SK-N-SH (cell line): ENCODE measurements around the gene PARD3B.

Experiments used
- EP300 ChIP-seq, 2 experiments: IDR thresholded peaks; 2 replicates each; pipeline versions ENCODE4 v1.4.0 to v1.6.1; 2012; ENCODE audit warnings: borderline replicate concordance in 1 of 2, low read depth in 1 of 2, low read length in 1 of 2
- GATA2 ChIP-seq: sonication (generic); formaldehyde crosslinking; IDR thresholded peaks from 2 replicates; pipeline ENCODE4 v1.5.0; 2020; ENCODE audit warnings: mild to moderate bottlenecking, missing genetic modification reagents
- JUND ChIP-seq: IDR thresholded peaks from 2 replicates; pipeline ENCODE4 v1.4.0; 2012
- MXI1 ChIP-seq: IDR thresholded peaks from 2 replicates; pipeline ENCODE4 v1.6.1; 2012; ENCODE audit warnings: mild to moderate bottlenecking, low read depth, low read length, improper control_type of control experiment
- POLR2AphosphoS5 ChIP-seq: IDR thresholded peaks from 2 replicates; pipeline ENCODE4 v1.6.1; 2012; ENCODE audit warnings: low read depth, low read length
- RAD21 ChIP-seq: IDR thresholded peaks from 2 replicates; pipeline ENCODE4 v1.6.1; 2012; ENCODE audit warnings: mild to moderate bottlenecking, low read length
- TF ChIP-seq, protein P1 (sequence below): IDR thresholded peaks from 2 replicates; pipeline ENCODE4 v1.4.0; 2012; ENCODE audit warnings: low read depth
- TF ChIP-seq, protein P2 (sequence below): fragments of 200-600 bp; sonication (generic); IDR thresholded peaks from 2 replicates; pipeline ENCODE4 v1.6.1; 2017; ENCODE audit warnings: antibody characterized with exemption, mild to moderate bottlenecking, moderate library complexity
- TF ChIP-seq, protein P3 (sequence below): IDR thresholded peaks from 2 replicates; pipeline ENCODE4 v1.6.1; 2012; ENCODE audit warnings: mild to moderate bottlenecking, low read depth, low read length, moderate library complexity
- TF ChIP-seq, protein P4 (sequence below): IDR thresholded peaks from 2 replicates; pipeline ENCODE4 v1.4.0; 2012; ENCODE audit warnings: low read depth, borderline replicate concordance

DNA sequence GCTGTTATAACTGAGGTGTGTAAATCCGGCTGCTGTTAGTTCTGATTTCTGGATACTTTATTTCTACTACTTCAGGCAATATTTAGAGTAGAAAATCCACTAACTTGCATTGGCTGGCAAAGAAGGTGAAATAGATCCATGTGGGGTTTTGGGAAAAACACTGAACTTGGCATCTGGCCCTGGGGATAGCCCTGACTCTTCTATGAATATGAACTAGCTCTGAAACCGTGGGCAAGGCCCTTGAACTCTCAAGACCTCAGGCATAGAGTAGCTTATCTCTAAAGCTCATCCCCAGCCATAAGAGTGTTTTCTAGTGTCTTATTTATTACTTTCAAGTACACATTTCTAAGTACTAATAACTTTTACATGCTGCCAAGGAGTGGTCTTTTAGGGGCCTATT lies 25.8 kb downstream of the PARD3B start:
- no peak for TF ChIP-seq POLR2AphosphoS5
- no peak for TF ChIP-seq GATA2 (CRISPR knock-in tag)
- TF ChIP-seq, protein P1, sequence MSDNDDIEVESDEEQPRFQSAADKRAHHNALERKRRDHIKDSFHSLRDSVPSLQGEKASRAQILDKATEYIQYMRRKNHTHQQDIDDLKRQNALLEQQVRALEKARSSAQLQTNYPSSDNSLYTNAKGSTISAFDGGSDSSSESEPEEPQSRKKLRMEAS: no peak
- TF ChIP-seq, protein P2, sequence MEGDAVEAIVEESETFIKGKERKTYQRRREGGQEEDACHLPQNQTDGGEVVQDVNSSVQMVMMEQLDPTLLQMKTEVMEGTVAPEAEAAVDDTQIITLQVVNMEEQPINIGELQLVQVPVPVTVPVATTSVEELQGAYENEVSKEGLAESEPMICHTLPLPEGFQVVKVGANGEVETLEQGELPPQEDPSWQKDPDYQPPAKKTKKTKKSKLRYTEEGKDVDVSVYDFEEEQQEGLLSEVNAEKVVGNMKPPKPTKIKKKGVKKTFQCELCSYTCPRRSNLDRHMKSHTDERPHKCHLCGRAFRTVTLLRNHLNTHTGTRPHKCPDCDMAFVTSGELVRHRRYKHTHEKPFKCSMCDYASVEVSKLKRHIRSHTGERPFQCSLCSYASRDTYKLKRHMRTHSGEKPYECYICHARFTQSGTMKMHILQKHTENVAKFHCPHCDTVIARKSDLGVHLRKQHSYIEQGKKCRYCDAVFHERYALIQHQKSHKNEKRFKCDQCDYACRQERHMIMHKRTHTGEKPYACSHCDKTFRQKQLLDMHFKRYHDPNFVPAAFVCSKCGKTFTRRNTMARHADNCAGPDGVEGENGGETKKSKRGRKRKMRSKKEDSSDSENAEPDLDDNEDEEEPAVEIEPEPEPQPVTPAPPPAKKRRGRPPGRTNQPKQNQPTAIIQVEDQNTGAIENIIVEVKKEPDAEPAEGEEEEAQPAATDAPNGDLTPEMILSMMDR: no peak
- no peak for TF ChIP-seq JUND
- TF ChIP-seq EP300 (IDR thresholded peaks at IDR 0.05; ENCODE audit: borderline replicate concordance in 1 of 2, low read depth in 1 of 2, low read length in 1 of 2): no peak
- no peak for TF ChIP-seq MXI1
- no peak for TF ChIP-seq RAD21
- TF ChIP-seq, protein P3, sequence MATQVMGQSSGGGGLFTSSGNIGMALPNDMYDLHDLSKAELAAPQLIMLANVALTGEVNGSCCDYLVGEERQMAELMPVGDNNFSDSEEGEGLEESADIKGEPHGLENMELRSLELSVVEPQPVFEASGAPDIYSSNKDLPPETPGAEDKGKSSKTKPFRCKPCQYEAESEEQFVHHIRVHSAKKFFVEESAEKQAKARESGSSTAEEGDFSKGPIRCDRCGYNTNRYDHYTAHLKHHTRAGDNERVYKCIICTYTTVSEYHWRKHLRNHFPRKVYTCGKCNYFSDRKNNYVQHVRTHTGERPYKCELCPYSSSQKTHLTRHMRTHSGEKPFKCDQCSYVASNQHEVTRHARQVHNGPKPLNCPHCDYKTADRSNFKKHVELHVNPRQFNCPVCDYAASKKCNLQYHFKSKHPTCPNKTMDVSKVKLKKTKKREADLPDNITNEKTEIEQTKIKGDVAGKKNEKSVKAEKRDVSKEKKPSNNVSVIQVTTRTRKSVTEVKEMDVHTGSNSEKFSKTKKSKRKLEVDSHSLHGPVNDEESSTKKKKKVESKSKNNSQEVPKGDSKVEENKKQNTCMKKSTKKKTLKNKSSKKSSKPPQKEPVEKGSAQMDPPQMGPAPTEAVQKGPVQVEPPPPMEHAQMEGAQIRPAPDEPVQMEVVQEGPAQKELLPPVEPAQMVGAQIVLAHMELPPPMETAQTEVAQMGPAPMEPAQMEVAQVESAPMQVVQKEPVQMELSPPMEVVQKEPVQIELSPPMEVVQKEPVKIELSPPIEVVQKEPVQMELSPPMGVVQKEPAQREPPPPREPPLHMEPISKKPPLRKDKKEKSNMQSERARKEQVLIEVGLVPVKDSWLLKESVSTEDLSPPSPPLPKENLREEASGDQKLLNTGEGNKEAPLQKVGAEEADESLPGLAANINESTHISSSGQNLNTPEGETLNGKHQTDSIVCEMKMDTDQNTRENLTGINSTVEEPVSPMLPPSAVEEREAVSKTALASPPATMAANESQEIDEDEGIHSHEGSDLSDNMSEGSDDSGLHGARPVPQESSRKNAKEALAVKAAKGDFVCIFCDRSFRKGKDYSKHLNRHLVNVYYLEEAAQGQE: no peak
- TF ChIP-seq, protein P4, sequence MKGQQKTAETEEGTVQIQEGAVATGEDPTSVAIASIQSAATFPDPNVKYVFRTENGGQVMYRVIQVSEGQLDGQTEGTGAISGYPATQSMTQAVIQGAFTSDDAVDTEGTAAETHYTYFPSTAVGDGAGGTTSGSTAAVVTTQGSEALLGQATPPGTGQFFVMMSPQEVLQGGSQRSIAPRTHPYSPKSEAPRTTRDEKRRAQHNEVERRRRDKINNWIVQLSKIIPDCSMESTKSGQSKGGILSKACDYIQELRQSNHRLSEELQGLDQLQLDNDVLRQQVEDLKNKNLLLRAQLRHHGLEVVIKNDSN: no peak
